CD14-positive monocyte (primary cell): ENCODE measurements around the gene EFCAB12. TPM values are rescaled to one million over a fixed set of nuclear protein-coding genes. Genes with fewer than 3 reads are reported as not detected.
A peak's percentile ranks its signal among the peaks of the same experiment; 100 is the strongest.

Source experiments
- DNase-seq, 3 donors: peaks; one replicate each; pipeline ENCODE4 v3.0.0-alpha.2; 2011 to 2022
- H2AFZ ChIP-seq: 2 replicates; pipeline ENCODE4 v1.6.0; 2012; ENCODE audit warnings: mild to moderate bottlenecking, low read depth, low read length, inconsistent platforms; ENCODE audit not compliant: insufficient read depth, poor library complexity, severe bottlenecking
- H3K27ac ChIP-seq, 2 donors: 1 replicate in 1 of 2; 2 replicates in 1 of 2; pipeline ENCODE4 v1.5.1; 2012 to 2013; ENCODE audit warnings: low read length in 2 of 2, control low read depth in 1 of 2, inconsistent platforms in 1 of 2, low read depth in 1 of 2, mild to moderate bottlenecking in 1 of 2
- H3K27me3 ChIP-seq, 2 donors: one replicate each; pipeline versions ENCODE4 v1.6.0 to v1.6.1; 2011 to 2013; ENCODE audit warnings: low read length in 2 of 2; ENCODE audit not compliant: control insufficient read depth in 2 of 2, insufficient read depth in 2 of 2
- H3K36me3 ChIP-seq, 2 donors: replicated peaks in 1 of 2; 1 replicate in 1 of 2; 2 replicates in 1 of 2; pipeline versions ENCODE4 v1.5.1 to v1.6.1; 2012 to 2013; ENCODE audit warnings: low read length in 2 of 2, control low read depth in 1 of 2, inconsistent platforms in 1 of 2, mild to moderate bottlenecking in 1 of 2; ENCODE audit not compliant: insufficient read depth in 2 of 2, control insufficient read depth in 1 of 2
- H3K4me1 ChIP-seq, 2 donors: 1 replicate in 1 of 2; 2 replicates in 1 of 2; pipeline versions ENCODE4 v1.5.1 to v1.6.1; 2012 to 2013; ENCODE audit warnings: low read length in 2 of 2, control low read depth in 1 of 2, inconsistent platforms in 1 of 2, mild to moderate bottlenecking in 1 of 2, moderate library complexity in 1 of 2; ENCODE audit not compliant: insufficient read depth in 2 of 2, control insufficient read depth in 1 of 2
- H3K4me2 ChIP-seq: replicated peaks from 2 replicates; pipeline ENCODE3; 2012; ENCODE audit warnings: low read length, moderate library complexity, mild to moderate bottlenecking; ENCODE audit not compliant: poor library complexity, severe bottlenecking; ENCODE audit errors: extremely low read depth
- H3K4me3 ChIP-seq, 3 experiments: fragments of 200-600 bp in 1 of 3; sonication (generic) in 1 of 3; replicated peaks in 1 of 3; 1 replicate in 2 of 3; 2 replicates in 1 of 3; pipeline ENCODE4 v1.5.1; 2011 to 2013; ENCODE audit warnings: low read length in 3 of 3, mild to moderate bottlenecking in 3 of 3, control low read depth in 2 of 3, low read depth in 2 of 3, inconsistent platforms in 1 of 3, moderate library complexity in 1 of 3
- H3K79me2 ChIP-seq: 2 replicates; pipeline ENCODE4 v1.6.0; 2012; ENCODE audit warnings: mild to moderate bottlenecking, control low read depth, inconsistent platforms, low read length, moderate library complexity; ENCODE audit not compliant: insufficient read depth
- H3K9ac ChIP-seq: 2 replicates; pipeline ENCODE4 v1.6.0; 2017; ENCODE audit warnings: low read length, mild to moderate bottlenecking; ENCODE audit not compliant: insufficient read depth, poor library complexity, severe bottlenecking
- H3K9me3 ChIP-seq, 2 donors: replicated peaks in 1 of 2; 1 replicate in 1 of 2; 2 replicates in 1 of 2; pipeline versions ENCODE4 v1.5.1 to v1.6.1; 2012 to 2013; ENCODE audit warnings: low read length in 2 of 2, control low read depth in 1 of 2; ENCODE audit not compliant: control insufficient read depth in 1 of 2, insufficient read depth in 1 of 2
- H4K20me1 ChIP-seq: 2 replicates; pipeline ENCODE4 v1.6.0; 2012; ENCODE audit warnings: mild to moderate bottlenecking, low read length, control low read depth, moderate library complexity; ENCODE audit not compliant: insufficient read depth
- H3K27ac Mint-ChIP-seq, 7 donors: one replicate each; pipeline ENCODE4 v1.8.0; 2020; ENCODE audit warnings: mild to moderate bottlenecking in 7 of 7, mixed read lengths in 7 of 7, moderate library complexity in 6 of 7, inconsistent platforms in 2 of 7
- H3K27me3 Mint-ChIP-seq, 3 donors: one replicate each; pipeline ENCODE4 v1.8.0; 2021 to 2022; ENCODE audit warnings: low read depth in 3 of 3, mild to moderate bottlenecking in 3 of 3, mixed read lengths in 3 of 3, moderate library complexity in 3 of 3, inconsistent platforms in 1 of 3
- H3K36me3 Mint-ChIP-seq, 2 donors: one replicate each; pipeline ENCODE4 v1.8.0; 2020; ENCODE audit warnings: mixed read lengths in 2 of 2, inconsistent platforms in 1 of 2, mild to moderate bottlenecking in 1 of 2
- H3K4me1 Mint-ChIP-seq: one replicate; pipeline ENCODE4 v1.8.0; 2020; ENCODE audit warnings: mild to moderate bottlenecking, mixed read lengths
- H3K4me3 Mint-ChIP-seq, 2 donors: one replicate each; pipeline ENCODE4 v1.8.0; 2020; ENCODE audit warnings: mild to moderate bottlenecking in 2 of 2, mixed read lengths in 2 of 2, moderate library complexity in 1 of 2
- H3K9me3 Mint-ChIP-seq, 7 donors: one replicate each; pipeline ENCODE4 v1.8.0; 2020 to 2022; ENCODE audit warnings: mixed read lengths in 7 of 7, mild to moderate bottlenecking in 6 of 7, moderate library complexity in 6 of 7, inconsistent platforms in 2 of 7
- CTCF ChIP-seq: fragments of 200-600 bp; IDR thresholded peaks from one replicate; pipeline ENCODE4 v1.8.0; 2022; ENCODE audit warnings: antibody characterized with exemption, mild to moderate bottlenecking
- WGBS: methylation state at CpG from one replicate; pipeline ENCODE4 v1.1.5; 2013; ENCODE audit warnings: missing lambda C conversion rate; ENCODE audit not compliant: insufficient coverage; 5-methylcytosine and 5-hydroxymethylcytosine counted together
- intact Hi-C, 2 donors: fragments of 100-400 bp; cut with micrococcal nuclease; formaldehyde crosslinking; loops; one replicate each; pipeline versions ENCODE4 v1.15.0 to v1.15.1; 2023
- polyA plus RNA-seq, 3 donors: library from polyadenylated mRNA; depleted of rRNA in 1 of 3; unstranded in 2 of 3; stranded (reverse) in 1 of 3; fragments of 300-500 nt in 2 of 3; fragments of >200 nt in 1 of 3; fragmentation: Illumina TruSeq in 2 of 3; gene quantifications; 1 replicate in 2 of 3; 2 replicates in 1 of 3; pipeline ENCODE4 v1.2.3, GENCODE V29; 2012 to 2021

The EFCAB12 gene
- polyA plus RNA-seq, 3 donors, result 0.35 TPM; not detected in 2

- Mint-ChIP-seq H3K4me1 (no peaks in the 10 kb centered on the region), H3K27ac (peak overlapping the region in 1 of 7 donors; percentile 25), H3K9me3 (peaks cover 0 to 5% (median 0%) of the 10 kb centered on the region in 7 donors), H3K4me3 (no peak overlapping the region), H3K36me3 (no peaks in the 10 kb centered on the region), H3K27me3 (no peaks in the 10 kb centered on the region)
- no peak overlapping the region for H3K9ac ChIP-seq
- H3K27me3 ChIP-seq, result no peaks in the 10 kb centered on the region
- H4K20me1 ChIP-seq, result no peaks in the 10 kb centered on the region
- WGBS, result 80% methylated on average over 15 of the region's 20 CpGs
- H3K27ac ChIP-seq, result no peak overlapping the region
- intact Hi-C loops, result no loop called here
- no peak for TF ChIP-seq CTCF
- DNase-seq, result no peak
- no peaks in the 10 kb centered on the region for H3K79me2 ChIP-seq
- H3K4me1 ChIP-seq, result no peaks in the 10 kb centered on the region
- no peak overlapping the region for H3K4me3 ChIP-seq
- H3K36me3 ChIP-seq, result no peaks in the 10 kb centered on the region
- H3K4me2 ChIP-seq, result no peak overlapping the region
- H3K9me3 ChIP-seq, result no peaks in the 10 kb centered on the region
- no peak overlapping the region for H2AFZ ChIP-seq
These were observed 57.2 kb downstream of the EFCAB12 start for GRCh38 chr3:129371041-129371826.

- no peak overlapping the region for H3K27ac ChIP-seq
- DNase-seq, result no peak
- H3K36me3 Mint-ChIP-seq, result no peaks in the 10 kb centered on the region
- H3K4me1 ChIP-seq, result no peaks in the 10 kb centered on the region
- 100% methylated on average over 5 of the region's 5 CpGs for WGBS
- H3K9me3 ChIP-seq, result peaks cover 3 to 6% of the 10 kb centered on the region in 2 donors
- H3K27ac Mint-ChIP-seq, result no peak overlapping the region
- H3K27me3 Mint-ChIP-seq, result no peaks in the 10 kb centered on the region
- no peak for TF ChIP-seq CTCF
- no peaks in the 10 kb centered on the region for H3K79me2 ChIP-seq
- H3K27me3 ChIP-seq, result no peaks in the 10 kb centered on the region
- H3K36me3 ChIP-seq, result no peaks in the 10 kb centered on the region
- no peaks in the 10 kb centered on the region for H4K20me1 ChIP-seq
- no peak overlapping the region for H3K4me2 ChIP-seq
- no peak overlapping the region for H2AFZ ChIP-seq
- intact Hi-C loops, result no loop called here
- peaks cover 1% of the 10 kb centered on the region for H3K4me1 Mint-ChIP-seq
- H3K4me3 Mint-ChIP-seq, result no peak overlapping the region
- no peak overlapping the region for H3K4me3 ChIP-seq
- no peak overlapping the region for H3K9ac ChIP-seq
- peaks cover 2 to 12% (median 8%) of the 10 kb centered on the region in 7 donors for H3K9me3 Mint-ChIP-seq
These were observed 58.0 kb downstream of the EFCAB12 start for GRCh38 chr3:129370248-129370964.
